GM23338 (cell line): ENCODE data around the gene SPATA18.

Source experiments
- EZH2 ChIP-seq: fragments of 200-600 bp; sonication (generic); IDR thresholded peaks from one replicate; pipeline ENCODE4 v1.8.0; 2017; ENCODE audit warnings: antibody characterized with exemption, mild to moderate bottlenecking, low read depth; ENCODE audit not compliant: unreplicated experiment
- EZH2phosphoT487 ChIP-seq: fragments of 200-600 bp; sonication (generic); IDR thresholded peaks from one replicate; pipeline ENCODE4 v1.8.1; 2018; ENCODE audit warnings: antibody characterized with exemption; ENCODE audit not compliant: unreplicated experiment
- JUNB ChIP-seq: IDR thresholded peaks from one replicate; pipeline ENCODE4 v1.6.1; 2016; ENCODE audit warnings: antibody characterized with exemption; ENCODE audit not compliant: unreplicated experiment
- ZNF114 ChIP-seq: fragments of 250-450 bp; sonication (Bioruptor Pico); IDR thresholded peaks from 2 replicates; pipeline ENCODE4 v1.5.0; 2020; ENCODE audit warnings: mild to moderate bottlenecking, moderate library complexity
- ZNF462 ChIP-seq: fragments of 250-450 bp; sonication (Bioruptor Pico); IDR thresholded peaks from 2 replicates; pipeline ENCODE4 v1.5.0; 2020; ENCODE audit warnings: mild to moderate bottlenecking, moderate library complexity
- TF ChIP-seq, protein P1 (sequence below), 2 experiments: fragments of 200-600 bp in 1 of 2; sonication (generic) in 1 of 2; conservative IDR thresholded peaks; 2 replicates each; pipeline versions ENCODE4 v1.5.1 to v1.6.1; 2016 to 2017; ENCODE audit warnings: antibody characterized with exemption in 2 of 2, low read depth in 2 of 2, mild to moderate bottlenecking in 2 of 2, moderate library complexity in 1 of 2
- TF ChIP-seq, protein P2 (sequence below): IDR thresholded peaks from one replicate; pipeline ENCODE4 v1.6.1; 2018; ENCODE audit warnings: antibody characterized with exemption; ENCODE audit not compliant: unreplicated experiment

- TF ChIP-seq, protein P1, sequence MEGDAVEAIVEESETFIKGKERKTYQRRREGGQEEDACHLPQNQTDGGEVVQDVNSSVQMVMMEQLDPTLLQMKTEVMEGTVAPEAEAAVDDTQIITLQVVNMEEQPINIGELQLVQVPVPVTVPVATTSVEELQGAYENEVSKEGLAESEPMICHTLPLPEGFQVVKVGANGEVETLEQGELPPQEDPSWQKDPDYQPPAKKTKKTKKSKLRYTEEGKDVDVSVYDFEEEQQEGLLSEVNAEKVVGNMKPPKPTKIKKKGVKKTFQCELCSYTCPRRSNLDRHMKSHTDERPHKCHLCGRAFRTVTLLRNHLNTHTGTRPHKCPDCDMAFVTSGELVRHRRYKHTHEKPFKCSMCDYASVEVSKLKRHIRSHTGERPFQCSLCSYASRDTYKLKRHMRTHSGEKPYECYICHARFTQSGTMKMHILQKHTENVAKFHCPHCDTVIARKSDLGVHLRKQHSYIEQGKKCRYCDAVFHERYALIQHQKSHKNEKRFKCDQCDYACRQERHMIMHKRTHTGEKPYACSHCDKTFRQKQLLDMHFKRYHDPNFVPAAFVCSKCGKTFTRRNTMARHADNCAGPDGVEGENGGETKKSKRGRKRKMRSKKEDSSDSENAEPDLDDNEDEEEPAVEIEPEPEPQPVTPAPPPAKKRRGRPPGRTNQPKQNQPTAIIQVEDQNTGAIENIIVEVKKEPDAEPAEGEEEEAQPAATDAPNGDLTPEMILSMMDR (conservative IDR thresholded peaks at IDR 0.05; ENCODE audit: low read depth in 2 of 2), result no peak
- TF ChIP-seq EZH2 (no peak), EZH2phosphoT487 (no peak), JUNB (no peak), ZNF114 (CRISPR knock-in tag) (no peak), ZNF462 (no peak)
- TF ChIP-seq, protein P2, sequence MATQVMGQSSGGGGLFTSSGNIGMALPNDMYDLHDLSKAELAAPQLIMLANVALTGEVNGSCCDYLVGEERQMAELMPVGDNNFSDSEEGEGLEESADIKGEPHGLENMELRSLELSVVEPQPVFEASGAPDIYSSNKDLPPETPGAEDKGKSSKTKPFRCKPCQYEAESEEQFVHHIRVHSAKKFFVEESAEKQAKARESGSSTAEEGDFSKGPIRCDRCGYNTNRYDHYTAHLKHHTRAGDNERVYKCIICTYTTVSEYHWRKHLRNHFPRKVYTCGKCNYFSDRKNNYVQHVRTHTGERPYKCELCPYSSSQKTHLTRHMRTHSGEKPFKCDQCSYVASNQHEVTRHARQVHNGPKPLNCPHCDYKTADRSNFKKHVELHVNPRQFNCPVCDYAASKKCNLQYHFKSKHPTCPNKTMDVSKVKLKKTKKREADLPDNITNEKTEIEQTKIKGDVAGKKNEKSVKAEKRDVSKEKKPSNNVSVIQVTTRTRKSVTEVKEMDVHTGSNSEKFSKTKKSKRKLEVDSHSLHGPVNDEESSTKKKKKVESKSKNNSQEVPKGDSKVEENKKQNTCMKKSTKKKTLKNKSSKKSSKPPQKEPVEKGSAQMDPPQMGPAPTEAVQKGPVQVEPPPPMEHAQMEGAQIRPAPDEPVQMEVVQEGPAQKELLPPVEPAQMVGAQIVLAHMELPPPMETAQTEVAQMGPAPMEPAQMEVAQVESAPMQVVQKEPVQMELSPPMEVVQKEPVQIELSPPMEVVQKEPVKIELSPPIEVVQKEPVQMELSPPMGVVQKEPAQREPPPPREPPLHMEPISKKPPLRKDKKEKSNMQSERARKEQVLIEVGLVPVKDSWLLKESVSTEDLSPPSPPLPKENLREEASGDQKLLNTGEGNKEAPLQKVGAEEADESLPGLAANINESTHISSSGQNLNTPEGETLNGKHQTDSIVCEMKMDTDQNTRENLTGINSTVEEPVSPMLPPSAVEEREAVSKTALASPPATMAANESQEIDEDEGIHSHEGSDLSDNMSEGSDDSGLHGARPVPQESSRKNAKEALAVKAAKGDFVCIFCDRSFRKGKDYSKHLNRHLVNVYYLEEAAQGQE, result no peak
Measured at GRCh38 chr4:52004414-52004813, 46.7 kb upstream of the SPATA18 start.
